Astrocyte (in vitro differentiated cells and primary cell): ENCODE results near the gene ABHD17B. TPM values are rescaled to one million over a fixed set of nuclear protein-coding genes. Genes with fewer than 3 reads are reported as not detected.

ENCODE experiments used
- DNase-seq: peaks from one replicate; pipeline ENCODE4 v3.0.0-alpha.2; 2010; ENCODE audit warnings: low read depth
- FAIRE-seq: peaks from 2 replicates; lab custom pipeline; 2011; peaks lifted over from hg19 to GRCh38; lab: Jason Lieb, UNC
- H2AFZ ChIP-seq: 2 replicates; pipeline ENCODE4 v1.6.0; 2012; ENCODE audit warnings: low read depth, low read length, inconsistent platforms
- H3K27ac ChIP-seq: 2 replicates; pipeline ENCODE4 v1.5.1; 2011; ENCODE audit warnings: low read depth, low read length, inconsistent platforms
- H3K27me3 ChIP-seq: 2 replicates; pipeline ENCODE4 v1.6.0; 2011; ENCODE audit warnings: low read length, inconsistent platforms; ENCODE audit not compliant: insufficient read depth
- H3K36me3 ChIP-seq: 2 replicates; pipeline ENCODE4 v1.5.1; 2011; ENCODE audit warnings: low read length, inconsistent platforms; ENCODE audit not compliant: insufficient read depth
- H3K4me1 ChIP-seq: 2 replicates; pipeline ENCODE4 v1.5.1; 2011; ENCODE audit warnings: low read length, inconsistent platforms; ENCODE audit not compliant: insufficient read depth
- H3K4me2 ChIP-seq: 2 replicates; pipeline ENCODE4 v1.6.0; 2012; ENCODE audit warnings: low read length, inconsistent platforms
- H3K4me3 ChIP-seq: 2 replicates; pipeline ENCODE4 v1.5.1; 2011; ENCODE audit warnings: low read depth, mild to moderate bottlenecking, low read length, inconsistent platforms; ENCODE audit not compliant: insufficient read depth
- H3K79me2 ChIP-seq: 2 replicates; pipeline ENCODE4 v1.6.0; 2012; ENCODE audit warnings: mild to moderate bottlenecking, low read length, inconsistent platforms; ENCODE audit not compliant: insufficient read depth
- H3K9ac ChIP-seq: 2 replicates; pipeline ENCODE4 v1.6.0; 2012; ENCODE audit warnings: mild to moderate bottlenecking, low read length, inconsistent platforms
- H3K9me3 ChIP-seq: 2 replicates; pipeline ENCODE4 v1.5.1; 2012; ENCODE audit warnings: low read depth, mild to moderate bottlenecking, low read length, inconsistent platforms; ENCODE audit not compliant: insufficient read depth
- H4K20me1 ChIP-seq: 2 replicates; pipeline ENCODE4 v1.6.0; 2012; ENCODE audit warnings: low read length, inconsistent platforms; ENCODE audit not compliant: insufficient read depth
- H3K27ac Mint-ChIP-seq: one replicate; pipeline ENCODE4 v1.8.0; 2021; ENCODE audit warnings: mild to moderate bottlenecking, mixed read lengths; ENCODE audit not compliant: unreplicated experiment
- H3K27me3 Mint-ChIP-seq: one replicate; pipeline ENCODE4 v1.8.0; 2021; ENCODE audit warnings: low read depth, mixed read lengths; ENCODE audit not compliant: unreplicated experiment
- H3K36me3 Mint-ChIP-seq: one replicate; pipeline ENCODE4 v1.8.0; 2021; ENCODE audit warnings: low read depth, mixed read lengths; ENCODE audit not compliant: unreplicated experiment
- H3K4me1 Mint-ChIP-seq: one replicate; pipeline ENCODE4 v1.8.0; 2021; ENCODE audit warnings: low read depth, mixed read lengths; ENCODE audit not compliant: unreplicated experiment
- H3K4me3 Mint-ChIP-seq: one replicate; pipeline ENCODE4 v1.8.0; 2021; ENCODE audit warnings: mild to moderate bottlenecking, moderate library complexity, mixed read lengths; ENCODE audit not compliant: unreplicated experiment
- H3K9me3 Mint-ChIP-seq: one replicate; pipeline ENCODE4 v1.8.0; 2021; ENCODE audit warnings: mild to moderate bottlenecking, mixed read lengths; ENCODE audit not compliant: unreplicated experiment
- EZH2 ChIP-seq: IDR thresholded peaks from 2 replicates; pipeline ENCODE4 v1.6.1; 2012; ENCODE audit warnings: mild to moderate bottlenecking, low read length, inconsistent platforms; ENCODE audit not compliant: insufficient read depth
- total RNA-seq: library from RNA; stranded (reverse); gene quantifications from 2 replicates; pipeline ENCODE4 v1.2.1, GENCODE V29; 2021
- TF ChIP-seq, protein P1 (sequence below): IDR thresholded peaks from 2 replicates; pipeline ENCODE4 v1.5.1; 2011; ENCODE audit warnings: low read depth, mild to moderate bottlenecking, inconsistent platforms, low read length, moderate library complexity; ENCODE audit not compliant: insufficient read depth

The ABHD17B gene
- total RNA-seq, 1 donor from 2014 or later: 21.3 TPM

GRCh38 chr9:71937898-71938297 lies 26.9 kb upstream of the ABHD17B start:
- H3K36me3 Mint-ChIP-seq: no peaks in the 10 kb centered on the region
- FAIRE-seq (no peak), DNase-seq (no peak)
- Histone ChIP-seq H3K4me1 (no peaks in the 10 kb centered on the region), H3K4me2 (no peak overlapping the region), H3K27ac (no peak overlapping the region), H3K36me3 (no peaks in the 10 kb centered on the region), H3K4me3 (no peak overlapping the region), H3K79me2 (peaks cover 12% of the 10 kb centered on the region), H3K27me3 (no peaks in the 10 kb centered on the region), H4K20me1 (peaks cover 6% of the 10 kb centered on the region), H3K9me3 (no peaks in the 10 kb centered on the region), H3K9ac (no peak overlapping the region), H2AFZ (no peak overlapping the region)
- H3K4me1 Mint-ChIP-seq: peaks cover 20% of the 10 kb centered on the region
- TF ChIP-seq, protein P1, sequence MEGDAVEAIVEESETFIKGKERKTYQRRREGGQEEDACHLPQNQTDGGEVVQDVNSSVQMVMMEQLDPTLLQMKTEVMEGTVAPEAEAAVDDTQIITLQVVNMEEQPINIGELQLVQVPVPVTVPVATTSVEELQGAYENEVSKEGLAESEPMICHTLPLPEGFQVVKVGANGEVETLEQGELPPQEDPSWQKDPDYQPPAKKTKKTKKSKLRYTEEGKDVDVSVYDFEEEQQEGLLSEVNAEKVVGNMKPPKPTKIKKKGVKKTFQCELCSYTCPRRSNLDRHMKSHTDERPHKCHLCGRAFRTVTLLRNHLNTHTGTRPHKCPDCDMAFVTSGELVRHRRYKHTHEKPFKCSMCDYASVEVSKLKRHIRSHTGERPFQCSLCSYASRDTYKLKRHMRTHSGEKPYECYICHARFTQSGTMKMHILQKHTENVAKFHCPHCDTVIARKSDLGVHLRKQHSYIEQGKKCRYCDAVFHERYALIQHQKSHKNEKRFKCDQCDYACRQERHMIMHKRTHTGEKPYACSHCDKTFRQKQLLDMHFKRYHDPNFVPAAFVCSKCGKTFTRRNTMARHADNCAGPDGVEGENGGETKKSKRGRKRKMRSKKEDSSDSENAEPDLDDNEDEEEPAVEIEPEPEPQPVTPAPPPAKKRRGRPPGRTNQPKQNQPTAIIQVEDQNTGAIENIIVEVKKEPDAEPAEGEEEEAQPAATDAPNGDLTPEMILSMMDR: no peak
- TF ChIP-seq EZH2: no peak
- H3K27me3 Mint-ChIP-seq: no peaks in the 10 kb centered on the region
- H3K9me3 Mint-ChIP-seq: no peaks in the 10 kb centered on the region
- no peak overlapping the region for H3K4me3 Mint-ChIP-seq
- no peak overlapping the region for H3K27ac Mint-ChIP-seq

DNA sequence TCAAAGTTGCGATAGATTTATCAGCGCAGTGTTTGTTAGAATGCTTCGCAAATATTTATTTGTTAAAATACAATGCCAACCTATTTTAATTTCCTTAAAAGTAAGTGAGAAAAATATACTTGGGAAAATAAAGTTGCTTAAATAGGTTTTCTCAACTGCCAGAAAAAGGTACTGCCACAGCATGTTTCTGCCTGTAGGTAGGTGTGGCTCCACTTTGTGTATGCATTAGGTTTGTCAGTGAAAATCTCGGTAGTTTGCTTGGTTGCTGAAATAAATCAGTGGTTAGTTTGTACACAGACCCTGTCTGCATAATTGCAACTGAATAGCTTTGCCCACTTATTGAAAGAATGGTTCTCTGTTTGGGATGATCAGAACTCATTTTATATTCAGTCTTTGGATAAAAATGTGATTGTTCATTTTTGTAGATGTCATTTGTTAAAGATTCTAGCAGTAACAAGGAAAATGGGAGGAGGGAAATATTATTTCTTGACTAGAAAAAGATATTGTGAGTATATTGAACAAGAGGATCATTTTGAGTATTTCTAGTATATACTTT lies 26.2 kb upstream of the ABHD17B start:
- Mint-ChIP-seq H3K36me3 (no peaks in the 10 kb centered on the region), H3K27ac (no peak overlapping the region), H3K27me3 (no peaks in the 10 kb centered on the region), H3K4me3 (no peak overlapping the region), H3K4me1 (peaks cover 18% of the 10 kb centered on the region), H3K9me3 (no peaks in the 10 kb centered on the region)
- no peak overlapping the region for H2AFZ ChIP-seq
- no peak for TF ChIP-seq EZH2
- TF ChIP-seq, protein P1: no peak
- peaks cover 4% of the 10 kb centered on the region for H4K20me1 ChIP-seq
- peaks cover 12% of the 10 kb centered on the region for H3K79me2 ChIP-seq
- no peak overlapping the region for H3K4me3 ChIP-seq
- H3K27ac ChIP-seq: no peak overlapping the region
- FAIRE-seq: no peak
- no peak for DNase-seq
- no peaks in the 10 kb centered on the region for H3K36me3 ChIP-seq
- no peaks in the 10 kb centered on the region for H3K4me1 ChIP-seq
- no peaks in the 10 kb centered on the region for H3K9me3 ChIP-seq
- H3K27me3 ChIP-seq: no peaks in the 10 kb centered on the region
- no peak overlapping the region for H3K9ac ChIP-seq
- no peak overlapping the region for H3K4me2 ChIP-seq

DNA sequence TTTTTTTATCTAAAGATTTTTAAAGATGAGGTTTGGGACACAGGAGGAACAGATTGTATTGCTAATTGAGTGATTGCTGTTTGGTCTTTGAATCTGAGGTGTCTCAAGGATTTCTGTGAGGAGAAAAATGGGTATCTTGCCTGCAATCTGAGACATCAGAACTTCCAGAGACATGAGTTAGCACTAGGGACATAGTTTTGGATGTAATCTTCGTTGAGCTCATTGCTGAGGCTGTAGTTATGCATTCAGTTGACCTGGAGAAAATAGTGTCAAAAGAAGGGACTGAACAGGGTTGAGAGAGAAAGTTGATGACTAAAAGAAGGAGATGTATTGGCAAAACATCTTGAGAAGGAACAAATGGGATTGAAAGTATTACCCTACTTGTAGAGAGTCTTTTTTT lies 25.1 kb upstream of the ABHD17B start:
- no peak overlapping the region for H3K27ac ChIP-seq
- no peaks in the 10 kb centered on the region for H3K9me3 Mint-ChIP-seq
- DNase-seq (no peak), FAIRE-seq (no peak)
- no peak overlapping the region for H3K27ac Mint-ChIP-seq
- H4K20me1 ChIP-seq: peaks cover 5% of the 10 kb centered on the region
- H3K79me2 ChIP-seq: peaks cover 12% of the 10 kb centered on the region
- no peaks in the 10 kb centered on the region for H3K36me3 Mint-ChIP-seq
- H3K27me3 Mint-ChIP-seq: no peaks in the 10 kb centered on the region
- H3K9me3 ChIP-seq: no peaks in the 10 kb centered on the region
- no peak overlapping the region for H3K4me3 ChIP-seq
- H3K4me1 Mint-ChIP-seq: peaks cover 8% of the 10 kb centered on the region
- H3K4me3 Mint-ChIP-seq: peak overlapping the region; percentile 15
- no peaks in the 10 kb centered on the region for H3K27me3 ChIP-seq
- TF ChIP-seq, protein P1: no peak
- TF ChIP-seq EZH2: no peak
- no peaks in the 10 kb centered on the region for H3K4me1 ChIP-seq
- no peak overlapping the region for H3K9ac ChIP-seq
- no peak overlapping the region for H2AFZ ChIP-seq
- H3K4me2 ChIP-seq: no peak overlapping the region
- no peaks in the 10 kb centered on the region for H3K36me3 ChIP-seq
